ENCODE measurements around the gene FGD5. TPM values are rescaled to one million over a fixed set of nuclear protein-coding genes. Genes with fewer than 3 reads are reported as not detected.

The FGD5 gene
- total RNA-seq, 1 donor from 2014 or later: 0.24 TPM

DNA sequence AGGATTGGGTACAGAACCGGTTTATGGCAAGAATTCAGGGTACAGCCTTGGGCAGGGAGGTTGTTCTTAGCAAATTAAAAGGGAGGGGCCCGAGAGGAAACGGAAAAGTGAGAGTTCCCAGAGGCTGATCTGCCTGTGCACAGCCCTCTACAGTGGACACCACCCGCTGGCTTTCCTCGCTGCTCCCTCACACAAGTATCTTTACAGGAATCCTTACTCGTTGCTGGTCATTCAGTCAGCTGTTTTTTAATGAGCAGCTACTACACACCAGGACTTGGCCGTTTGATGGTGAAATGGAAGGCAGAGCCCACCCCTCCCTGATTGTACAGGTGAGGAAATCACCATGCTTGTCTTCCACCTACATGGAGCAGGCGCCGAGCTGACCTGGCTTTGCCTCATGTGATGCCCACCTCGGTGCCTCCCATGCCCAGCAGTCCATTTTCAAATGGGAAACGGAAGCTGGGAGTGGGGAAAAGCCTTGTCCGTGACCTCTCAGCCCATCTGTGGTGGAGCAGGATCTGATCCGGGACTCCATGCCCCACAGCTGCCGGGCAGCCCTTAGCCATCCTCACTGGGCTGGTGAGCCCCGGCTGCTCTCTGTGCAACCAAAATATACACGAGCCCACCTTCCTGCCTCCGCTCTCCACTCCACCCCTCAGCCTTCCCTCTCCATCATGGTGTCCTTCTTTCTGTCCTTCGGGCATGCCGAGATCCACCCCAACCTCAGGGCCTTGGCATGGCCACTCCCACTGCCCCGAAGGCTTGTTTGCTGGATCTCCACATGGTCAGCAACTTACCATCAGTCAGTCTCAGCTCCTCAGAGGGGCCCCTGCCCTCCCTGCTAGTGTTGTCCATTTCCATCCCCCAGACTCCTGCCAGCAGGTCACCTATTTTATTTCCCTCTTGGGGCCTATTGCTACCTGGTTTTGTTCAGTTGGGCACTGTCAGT is 33.3 kb upstream of the FGD5 start:
- H3K4me1 ChIP-seq: peaks cover 8% of the 10 kb centered on the region
- no peaks in the 10 kb centered on the region for H3K27me3 ChIP-seq
- H3K79me2 ChIP-seq (ENCODE audit: low read depth): no peaks in the 10 kb centered on the region
- no peaks in the 10 kb centered on the region for H3K36me3 ChIP-seq
- H3K4me3 Mint-ChIP-seq: no peak overlapping the region
- H2AFZ ChIP-seq (replicated peaks): no peak overlapping the region
- H3K36me3 Mint-ChIP-seq: no peaks in the 10 kb centered on the region
- H3F3A ChIP-seq (ENCODE audit: low read depth): no peaks in the 10 kb centered on the region
- no peak overlapping the region for H3K27ac Mint-ChIP-seq
- DNase-seq (ENCODE audit: low spot score): no peak
- H3K27me3 Mint-ChIP-seq (ENCODE audit: insufficient read depth, low read depth): peaks cover 4% of the 10 kb centered on the region
- TF ChIP-seq, protein P1, sequence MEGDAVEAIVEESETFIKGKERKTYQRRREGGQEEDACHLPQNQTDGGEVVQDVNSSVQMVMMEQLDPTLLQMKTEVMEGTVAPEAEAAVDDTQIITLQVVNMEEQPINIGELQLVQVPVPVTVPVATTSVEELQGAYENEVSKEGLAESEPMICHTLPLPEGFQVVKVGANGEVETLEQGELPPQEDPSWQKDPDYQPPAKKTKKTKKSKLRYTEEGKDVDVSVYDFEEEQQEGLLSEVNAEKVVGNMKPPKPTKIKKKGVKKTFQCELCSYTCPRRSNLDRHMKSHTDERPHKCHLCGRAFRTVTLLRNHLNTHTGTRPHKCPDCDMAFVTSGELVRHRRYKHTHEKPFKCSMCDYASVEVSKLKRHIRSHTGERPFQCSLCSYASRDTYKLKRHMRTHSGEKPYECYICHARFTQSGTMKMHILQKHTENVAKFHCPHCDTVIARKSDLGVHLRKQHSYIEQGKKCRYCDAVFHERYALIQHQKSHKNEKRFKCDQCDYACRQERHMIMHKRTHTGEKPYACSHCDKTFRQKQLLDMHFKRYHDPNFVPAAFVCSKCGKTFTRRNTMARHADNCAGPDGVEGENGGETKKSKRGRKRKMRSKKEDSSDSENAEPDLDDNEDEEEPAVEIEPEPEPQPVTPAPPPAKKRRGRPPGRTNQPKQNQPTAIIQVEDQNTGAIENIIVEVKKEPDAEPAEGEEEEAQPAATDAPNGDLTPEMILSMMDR (IDR thresholded peaks at IDR 0.05): no peak
- no peak for TF ChIP-seq EZH2phosphoT487 (IDR thresholded peaks at IDR 0.05)
- TF ChIP-seq EZH2 (IDR thresholded peaks at IDR 0.05): no peak
- H4K20me1 ChIP-seq (ENCODE audit: low read depth): no peaks in the 10 kb centered on the region
- H3K4me1 Mint-ChIP-seq: peaks cover 8% of the 10 kb centered on the region
- H3K4me2 ChIP-seq: no peak overlapping the region
- H3K9me3 Mint-ChIP-seq: no peaks in the 10 kb centered on the region
- H3K9me3 ChIP-seq (ENCODE audit: low read depth): no peaks in the 10 kb centered on the region
- H3K9ac ChIP-seq: no peak overlapping the region
- no peak overlapping the region for H3K27ac ChIP-seq
- no peak overlapping the region for H3K4me3 ChIP-seq

DNA sequence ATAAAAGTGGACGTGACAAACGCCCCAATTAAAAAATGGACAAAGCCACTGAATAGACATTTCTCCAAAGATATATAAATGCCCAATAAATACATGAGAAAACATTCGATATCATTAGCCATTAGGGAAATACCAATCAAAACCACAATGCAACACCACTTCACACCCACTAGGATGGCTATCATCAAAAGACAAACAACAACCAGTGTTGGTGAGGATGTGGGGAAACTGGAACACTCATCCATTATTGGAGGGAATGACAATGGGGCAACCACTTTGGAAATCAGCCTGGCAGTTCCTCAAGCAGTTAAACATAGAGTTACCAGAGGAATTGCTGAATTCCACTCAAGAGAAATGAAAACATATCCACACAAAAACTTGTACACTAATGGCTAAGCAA is 32.4 kb upstream of the FGD5 start:
- Mint-ChIP-seq H3K9me3 (no peaks in the 10 kb centered on the region), H3K4me3 (no peak overlapping the region), H3K4me1 (peaks cover 8% of the 10 kb centered on the region), H3K27ac (peak overlapping the region; percentile 17), H3K36me3 (no peaks in the 10 kb centered on the region), H3K27me3 (ENCODE audit: insufficient read depth, low read depth) (peaks cover 4% of the 10 kb centered on the region)
- H3K79me2 ChIP-seq (ENCODE audit: low read depth): no peaks in the 10 kb centered on the region
- TF ChIP-seq EZH2 (IDR thresholded peaks at IDR 0.05): no peak
- TF ChIP-seq, protein P1 (IDR thresholded peaks at IDR 0.05): no peak
- no peak for DNase-seq (ENCODE audit: low spot score)
- H3K27me3 ChIP-seq: peaks cover 4% of the 10 kb centered on the region
- no peak overlapping the region for H3K4me3 ChIP-seq
- no peak overlapping the region for H3K4me2 ChIP-seq
- no peak overlapping the region for H2AFZ ChIP-seq (replicated peaks)
- no peaks in the 10 kb centered on the region for H3K36me3 ChIP-seq
- H3K4me1 ChIP-seq: peaks cover 8% of the 10 kb centered on the region
- H3F3A ChIP-seq (ENCODE audit: low read depth): no peaks in the 10 kb centered on the region
- no peak overlapping the region for H3K27ac ChIP-seq
- H3K9ac ChIP-seq: no peak overlapping the region
- H4K20me1 ChIP-seq (ENCODE audit: low read depth): no peaks in the 10 kb centered on the region
- H3K9me3 ChIP-seq (ENCODE audit: low read depth): no peaks in the 10 kb centered on the region

DNA sequence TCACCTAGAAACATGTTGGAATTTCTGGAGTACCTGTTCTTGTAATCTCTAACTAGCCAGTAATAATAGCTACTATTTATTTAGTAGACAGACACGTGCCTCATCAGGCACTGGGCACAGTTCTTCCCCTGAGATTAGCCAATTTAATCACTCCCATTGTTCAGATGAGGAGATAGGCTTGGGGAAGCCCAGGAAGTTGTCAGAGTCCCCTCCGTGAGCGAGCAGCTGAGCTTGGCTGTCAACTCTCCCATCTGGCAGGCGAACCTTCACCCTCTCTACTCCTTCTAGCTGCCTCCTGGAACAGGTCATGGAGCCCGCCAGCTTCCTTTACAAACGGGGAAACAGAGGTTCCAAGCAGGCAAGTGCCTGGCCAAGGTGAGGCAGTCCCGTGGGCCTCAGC is 31.1 kb upstream of the FGD5 start:
- Mint-ChIP-seq H3K4me3 (no peak overlapping the region), H3K27ac (no peak overlapping the region), H3K27me3 (ENCODE audit: insufficient read depth, low read depth) (peaks cover 4% of the 10 kb centered on the region), H3K4me1 (peaks cover 8% of the 10 kb centered on the region), H3K36me3 (no peaks in the 10 kb centered on the region), H3K9me3 (no peaks in the 10 kb centered on the region)
- H3K27me3 ChIP-seq: peaks cover 4% of the 10 kb centered on the region
- H2AFZ ChIP-seq (replicated peaks): no peak overlapping the region
- TF ChIP-seq EZH2phosphoT487 (IDR thresholded peaks at IDR 0.05) (no peak), EZH2 (IDR thresholded peaks at IDR 0.05) (no peak)
- TF ChIP-seq, protein P1 (IDR thresholded peaks at IDR 0.05): no peak
- H3K9me3 ChIP-seq (ENCODE audit: low read depth): no peaks in the 10 kb centered on the region
- H3K4me2 ChIP-seq: no peak overlapping the region
- H3K4me1 ChIP-seq: peaks cover 8% of the 10 kb centered on the region
- H3K36me3 ChIP-seq: no peaks in the 10 kb centered on the region
- H3K27ac ChIP-seq: no peak overlapping the region
- no peak overlapping the region for H3K4me3 ChIP-seq
- no peak for DNase-seq (ENCODE audit: low spot score)
- no peak overlapping the region for H3K9ac ChIP-seq
- no peaks in the 10 kb centered on the region for H3F3A ChIP-seq (ENCODE audit: low read depth)
- H4K20me1 ChIP-seq (ENCODE audit: low read depth): no peaks in the 10 kb centered on the region
- H3K79me2 ChIP-seq (ENCODE audit: low read depth): no peaks in the 10 kb centered on the region

Data from neural progenitor cell (in vitro differentiated cells).